Caco-2 (cell line): ENCODE results near the gene FRMD3. TPM values are rescaled to one million over a fixed set of nuclear protein-coding genes. Genes with fewer than 3 reads are reported as not detected.

Experiments used
- BruUV-seq: library from RNA; stranded (reverse); fragments of 400-500 nt; replicated peaks from 2 replicates; lab custom pipeline; 2021; lab: Mats Ljungman, UMichigan
- CTCF ChIA-PET: fragments of 300-600 bp; sonication (Branson Sonifier 250); formaldehyde crosslinking; loops from one replicate; lab custom pipeline; 2022; ENCODE audit warnings: antibody characterized with exemption; lab: Charles Lee
- POLR2A ChIA-PET: fragments of 300-600 bp; sonication (Branson Sonifier 250); formaldehyde crosslinking; loops from one replicate; lab custom pipeline; 2022; ENCODE audit warnings: antibody characterized with exemption; lab: Charles Lee
- DNase-seq, 2 experiments: peaks; one replicate each; pipeline versions ENCODE4 v3.0.0 to v3.0.0-alpha.2; 2020 to 2022
- H3K27me3 ChIP-seq: replicated peaks from 2 replicates; pipeline ENCODE4 v1.6.0; 2011; ENCODE audit warnings: low read length; ENCODE audit not compliant: control insufficient read depth, insufficient read depth
- H3K36me3 ChIP-seq: 2 replicates; pipeline ENCODE4 v1.5.1; 2011; ENCODE audit warnings: low read length; ENCODE audit not compliant: control insufficient read depth, insufficient read depth
- H3K4me1 ChIP-seq: fragments of 250-450 bp; sonication (Bioruptor Pico); 2 replicates; pipeline ENCODE4 v1.5.1; 2020; ENCODE audit warnings: mild to moderate bottlenecking
- H3K4me3 ChIP-seq: 2 replicates; pipeline ENCODE4 v1.5.1; 2011; ENCODE audit warnings: low read depth, mild to moderate bottlenecking, control low read depth, low read length
- H3K9me3 ChIP-seq: fragments of 250-450 bp; sonication (Bioruptor Pico); 2 replicates; pipeline ENCODE4 v1.5.1; 2020; ENCODE audit warnings: mild to moderate bottlenecking, moderate library complexity
- H3K27ac Mint-ChIP-seq: one replicate; pipeline ENCODE4 v1.8.0; 2022; ENCODE audit warnings: mixed read lengths; ENCODE audit not compliant: unreplicated experiment
- H3K27me3 Mint-ChIP-seq: one replicate; pipeline ENCODE4 v1.8.0; 2022; ENCODE audit warnings: mixed read lengths; ENCODE audit not compliant: insufficient read depth, unreplicated experiment
- H3K36me3 Mint-ChIP-seq: one replicate; pipeline ENCODE4 v1.8.0; 2022; ENCODE audit warnings: mild to moderate bottlenecking, mixed read lengths; ENCODE audit not compliant: insufficient read depth, unreplicated experiment
- H3K4me1 Mint-ChIP-seq: one replicate; pipeline ENCODE4 v1.8.0; 2022; ENCODE audit warnings: low read depth, mixed read lengths; ENCODE audit not compliant: unreplicated experiment
- H3K4me3 Mint-ChIP-seq: one replicate; pipeline ENCODE4 v1.8.0; 2022; ENCODE audit warnings: mild to moderate bottlenecking, moderate library complexity, mixed read lengths; ENCODE audit not compliant: unreplicated experiment
- H3K9me3 Mint-ChIP-seq: one replicate; pipeline ENCODE4 v1.8.0; 2022; ENCODE audit warnings: mixed read lengths; ENCODE audit not compliant: unreplicated experiment
- intact Hi-C: fragments of 100-400 bp; cut with micrococcal nuclease; formaldehyde crosslinking; loops from one replicate; pipeline ENCODE4 v1.10.0; 2022; ENCODE audit not compliant: unreplicated experiment
- total RNA-seq: library from RNA; stranded (reverse); gene quantifications from 2 replicates; pipeline ENCODE4 v1.2.3, GENCODE V29; 2022
- TF ChIP-seq, protein P1 (sequence below), 2 experiments: fragments of 200-600 bp in 1 of 2; IDR thresholded peaks; 1 replicate in 1 of 2; 2 replicates in 1 of 2; pipeline versions ENCODE4 v1.5.1 to v1.8.0; 2011 to 2022; ENCODE audit warnings: antibody characterized with exemption in 1 of 2, control low read depth in 1 of 2, inconsistent platforms in 1 of 2, low read depth in 1 of 2, low read length in 1 of 2, mild to moderate bottlenecking in 1 of 2, moderate library complexity in 1 of 2; ENCODE audit not compliant: insufficient read depth in 1 of 2, severe bottlenecking in 1 of 2, unreplicated experiment in 1 of 2

Gene FRMD3
- total RNA-seq, 1 experiment from 2014 or later = not detected

GRCh38 chr9:83208065-83208850 lies 329.9 kb downstream of the FRMD3 start:
- Mint-ChIP-seq H3K36me3 (no peaks in the 10 kb centered on the region), H3K4me3 (no peak overlapping the region), H3K4me1 (peaks cover 6% of the 10 kb centered on the region), H3K27me3 (peaks cover 3% of the 10 kb centered on the region), H3K9me3 (no peaks in the 10 kb centered on the region), H3K27ac (no peak overlapping the region)
- ChIA-PET POLR2A (no interaction called here), CTCF (no interaction called here)
- TF ChIP-seq, protein P1, sequence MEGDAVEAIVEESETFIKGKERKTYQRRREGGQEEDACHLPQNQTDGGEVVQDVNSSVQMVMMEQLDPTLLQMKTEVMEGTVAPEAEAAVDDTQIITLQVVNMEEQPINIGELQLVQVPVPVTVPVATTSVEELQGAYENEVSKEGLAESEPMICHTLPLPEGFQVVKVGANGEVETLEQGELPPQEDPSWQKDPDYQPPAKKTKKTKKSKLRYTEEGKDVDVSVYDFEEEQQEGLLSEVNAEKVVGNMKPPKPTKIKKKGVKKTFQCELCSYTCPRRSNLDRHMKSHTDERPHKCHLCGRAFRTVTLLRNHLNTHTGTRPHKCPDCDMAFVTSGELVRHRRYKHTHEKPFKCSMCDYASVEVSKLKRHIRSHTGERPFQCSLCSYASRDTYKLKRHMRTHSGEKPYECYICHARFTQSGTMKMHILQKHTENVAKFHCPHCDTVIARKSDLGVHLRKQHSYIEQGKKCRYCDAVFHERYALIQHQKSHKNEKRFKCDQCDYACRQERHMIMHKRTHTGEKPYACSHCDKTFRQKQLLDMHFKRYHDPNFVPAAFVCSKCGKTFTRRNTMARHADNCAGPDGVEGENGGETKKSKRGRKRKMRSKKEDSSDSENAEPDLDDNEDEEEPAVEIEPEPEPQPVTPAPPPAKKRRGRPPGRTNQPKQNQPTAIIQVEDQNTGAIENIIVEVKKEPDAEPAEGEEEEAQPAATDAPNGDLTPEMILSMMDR (IDR thresholded peaks at IDR 0.05; ENCODE audit: insufficient read depth in 1 of 2, low read depth in 1 of 2, low read length in 1 of 2, severe bottlenecking in 1 of 2, unreplicated experiment in 1 of 2) = no peak
- Histone ChIP-seq H3K4me1 (no peaks in the 10 kb centered on the region), H3K36me3 (no peaks in the 10 kb centered on the region), H3K4me3 (no peak overlapping the region), H3K9me3 (no peaks in the 10 kb centered on the region), H3K27me3 (no peaks in the 10 kb centered on the region)
- BruUV-seq = no TSS peak
- no peak for DNase-seq
- intact Hi-C loops = no loop called here

DNA sequence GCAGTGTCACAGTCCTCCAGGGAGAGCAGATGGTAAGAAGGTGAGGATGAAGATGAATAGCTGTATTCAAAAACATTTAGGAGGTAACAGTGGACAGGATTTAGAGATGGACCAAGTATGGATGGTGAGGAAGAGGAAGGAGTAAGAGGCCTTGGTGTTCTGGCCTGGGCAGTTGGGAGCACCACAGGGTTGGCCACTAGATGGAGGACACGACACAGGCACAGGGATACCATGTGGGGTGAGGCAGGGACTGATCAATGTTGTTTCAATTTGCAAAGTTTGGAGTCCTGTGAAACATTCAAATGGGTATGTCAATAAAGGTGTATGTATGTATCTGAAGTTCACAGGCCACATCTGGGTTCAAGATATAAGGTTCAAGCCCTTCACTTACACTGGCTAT lies 334.2 kb downstream of the FRMD3 start:
- no peaks in the 10 kb centered on the region for H3K36me3 ChIP-seq
- no peak overlapping the region for H3K4me3 ChIP-seq
- ChIA-PET CTCF (no interaction called here), POLR2A (no interaction called here)
- no peak for DNase-seq
- H3K4me1 Mint-ChIP-seq = peaks cover 6% of the 10 kb centered on the region
- H3K9me3 ChIP-seq = no peaks in the 10 kb centered on the region
- peaks cover 9% of the 10 kb centered on the region for H3K27me3 Mint-ChIP-seq
- BruUV-seq = no TSS peak
- H3K27me3 ChIP-seq = no peaks in the 10 kb centered on the region
- no peaks in the 10 kb centered on the region for H3K9me3 Mint-ChIP-seq
- H3K27ac Mint-ChIP-seq = no peak overlapping the region
- no peak overlapping the region for H3K4me3 Mint-ChIP-seq
- intact Hi-C loops = no loop called here
- no peaks in the 10 kb centered on the region for H3K36me3 Mint-ChIP-seq
- TF ChIP-seq, protein P1 (IDR thresholded peaks at IDR 0.05; ENCODE audit: insufficient read depth in 1 of 2, low read depth in 1 of 2, low read length in 1 of 2, severe bottlenecking in 1 of 2, unreplicated experiment in 1 of 2) = no peak
- H3K4me1 ChIP-seq = no peaks in the 10 kb centered on the region

GRCh38 chr9:83200531-83200930 lies 337.7 kb downstream of the FRMD3 start:
- H3K36me3 ChIP-seq = no peaks in the 10 kb centered on the region
- no peaks in the 10 kb centered on the region for H3K4me1 ChIP-seq
- H3K36me3 Mint-ChIP-seq = no peaks in the 10 kb centered on the region
- H3K27ac Mint-ChIP-seq = no peak overlapping the region
- TF ChIP-seq, protein P1 (IDR thresholded peaks at IDR 0.05; ENCODE audit: insufficient read depth in 1 of 2, low read depth in 1 of 2, low read length in 1 of 2, severe bottlenecking in 1 of 2, unreplicated experiment in 1 of 2) = no peak
- no peak overlapping the region for H3K4me3 ChIP-seq
- H3K9me3 Mint-ChIP-seq = no peaks in the 10 kb centered on the region
- H3K9me3 ChIP-seq = no peaks in the 10 kb centered on the region
- no peaks in the 10 kb centered on the region for H3K27me3 ChIP-seq
- intact Hi-C loops = no loop called here
- DNase-seq = no peak
- H3K4me1 Mint-ChIP-seq = no peaks in the 10 kb centered on the region
- no TSS peak for BruUV-seq
- CTCF ChIA-PET = no interaction called here
- POLR2A ChIA-PET = no interaction called here
- peaks cover 8% of the 10 kb centered on the region for H3K27me3 Mint-ChIP-seq
- H3K4me3 Mint-ChIP-seq = no peak overlapping the region
